B cell (primary cell): Measurements from ENCODE around the gene WDR76.

Experiments
- EZH2 ChIP-seq: IDR thresholded peaks from 2 replicates; pipeline ENCODE4 v1.6.1; 2012; ENCODE audit warnings: borderline replicate concordance, low read depth, mild to moderate bottlenecking, moderate library complexity, low read length; ENCODE audit not compliant: insufficient read depth, poor library complexity, severe bottlenecking
- TF ChIP-seq, protein P1 (sequence below): fragments of 200-600 bp; IDR thresholded peaks from one replicate; pipeline ENCODE4 v1.8.0; 2022; ENCODE audit warnings: antibody characterized with exemption, mild to moderate bottlenecking

DNA sequence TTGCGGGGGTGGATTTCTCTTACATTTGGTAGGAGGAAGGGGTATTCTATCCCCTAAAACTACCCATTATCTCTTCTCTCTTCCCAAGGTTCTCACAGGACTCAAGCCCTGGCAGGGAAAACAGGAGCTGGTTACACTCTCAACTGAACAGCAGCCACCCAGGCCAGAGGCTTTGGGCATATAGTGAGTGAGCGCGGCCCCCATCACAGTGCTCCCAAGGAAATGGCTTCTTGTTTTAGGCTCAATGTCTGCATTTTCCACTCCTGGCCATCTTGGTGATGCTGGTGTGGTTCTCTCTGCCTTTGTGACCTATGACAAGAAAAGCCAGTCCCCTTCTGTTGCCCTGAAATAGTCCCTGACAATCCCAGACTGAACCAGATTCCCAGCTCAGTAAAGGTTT lies 50.1 kb downstream of the WDR76 start:
- TF ChIP-seq, protein P1, sequence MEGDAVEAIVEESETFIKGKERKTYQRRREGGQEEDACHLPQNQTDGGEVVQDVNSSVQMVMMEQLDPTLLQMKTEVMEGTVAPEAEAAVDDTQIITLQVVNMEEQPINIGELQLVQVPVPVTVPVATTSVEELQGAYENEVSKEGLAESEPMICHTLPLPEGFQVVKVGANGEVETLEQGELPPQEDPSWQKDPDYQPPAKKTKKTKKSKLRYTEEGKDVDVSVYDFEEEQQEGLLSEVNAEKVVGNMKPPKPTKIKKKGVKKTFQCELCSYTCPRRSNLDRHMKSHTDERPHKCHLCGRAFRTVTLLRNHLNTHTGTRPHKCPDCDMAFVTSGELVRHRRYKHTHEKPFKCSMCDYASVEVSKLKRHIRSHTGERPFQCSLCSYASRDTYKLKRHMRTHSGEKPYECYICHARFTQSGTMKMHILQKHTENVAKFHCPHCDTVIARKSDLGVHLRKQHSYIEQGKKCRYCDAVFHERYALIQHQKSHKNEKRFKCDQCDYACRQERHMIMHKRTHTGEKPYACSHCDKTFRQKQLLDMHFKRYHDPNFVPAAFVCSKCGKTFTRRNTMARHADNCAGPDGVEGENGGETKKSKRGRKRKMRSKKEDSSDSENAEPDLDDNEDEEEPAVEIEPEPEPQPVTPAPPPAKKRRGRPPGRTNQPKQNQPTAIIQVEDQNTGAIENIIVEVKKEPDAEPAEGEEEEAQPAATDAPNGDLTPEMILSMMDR, result no peak
- TF ChIP-seq EZH2, result no peak
